ENCODE measurements around the gene NUCB2.
"Not testable (repeated sequence)": the region's sequence is repeated elsewhere in the genome, so short reads cannot be mapped to it uniquely, and the experiment has no call there.

DNA sequence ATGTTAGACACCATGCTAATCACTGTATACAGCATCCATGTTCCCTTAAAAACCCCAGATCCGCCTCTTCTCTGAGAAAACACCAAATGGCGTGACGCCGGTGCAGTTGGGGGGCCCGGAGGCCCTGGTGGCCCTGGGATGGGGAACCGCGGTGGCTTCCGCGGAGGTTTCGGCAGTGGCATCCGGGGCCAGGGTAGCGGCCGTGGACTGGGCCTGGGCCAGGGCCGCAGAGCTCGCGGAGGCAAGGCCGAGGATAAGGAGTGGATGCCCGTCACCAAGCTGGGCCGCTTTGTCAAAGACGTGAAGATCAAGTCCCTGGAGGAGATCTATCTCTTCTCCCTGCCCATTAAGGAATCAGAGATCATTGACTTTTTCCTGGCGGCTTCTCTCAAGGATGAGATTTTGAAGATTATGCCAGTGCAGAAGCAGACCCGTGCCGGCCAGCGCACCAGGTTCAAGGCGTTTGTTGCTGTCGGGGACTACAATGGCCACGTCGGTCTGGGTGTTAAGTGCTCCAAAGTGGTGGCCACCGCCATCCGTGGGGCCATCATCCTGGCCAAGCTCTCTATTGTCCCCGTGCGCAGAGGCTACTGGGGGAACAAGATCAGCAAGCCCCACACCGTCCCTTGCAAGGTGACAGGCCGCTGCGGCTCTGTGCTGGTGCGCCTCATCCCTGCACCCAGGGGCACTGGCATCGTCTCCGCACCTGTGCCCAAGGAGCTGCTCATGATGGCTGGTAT lies 48.2 kb upstream of the NUCB2 start:
- TF ChIP-seq, protein P1, sequence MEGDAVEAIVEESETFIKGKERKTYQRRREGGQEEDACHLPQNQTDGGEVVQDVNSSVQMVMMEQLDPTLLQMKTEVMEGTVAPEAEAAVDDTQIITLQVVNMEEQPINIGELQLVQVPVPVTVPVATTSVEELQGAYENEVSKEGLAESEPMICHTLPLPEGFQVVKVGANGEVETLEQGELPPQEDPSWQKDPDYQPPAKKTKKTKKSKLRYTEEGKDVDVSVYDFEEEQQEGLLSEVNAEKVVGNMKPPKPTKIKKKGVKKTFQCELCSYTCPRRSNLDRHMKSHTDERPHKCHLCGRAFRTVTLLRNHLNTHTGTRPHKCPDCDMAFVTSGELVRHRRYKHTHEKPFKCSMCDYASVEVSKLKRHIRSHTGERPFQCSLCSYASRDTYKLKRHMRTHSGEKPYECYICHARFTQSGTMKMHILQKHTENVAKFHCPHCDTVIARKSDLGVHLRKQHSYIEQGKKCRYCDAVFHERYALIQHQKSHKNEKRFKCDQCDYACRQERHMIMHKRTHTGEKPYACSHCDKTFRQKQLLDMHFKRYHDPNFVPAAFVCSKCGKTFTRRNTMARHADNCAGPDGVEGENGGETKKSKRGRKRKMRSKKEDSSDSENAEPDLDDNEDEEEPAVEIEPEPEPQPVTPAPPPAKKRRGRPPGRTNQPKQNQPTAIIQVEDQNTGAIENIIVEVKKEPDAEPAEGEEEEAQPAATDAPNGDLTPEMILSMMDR (IDR thresholded peaks at IDR 0.05; ENCODE audit: extremely low read depth in 1 of 2, insufficient read depth in 1 of 2, low read depth in 1 of 2, low read length in 2 of 2): not testable (repeated sequence)
- not testable (repeated sequence) for TF ChIP-seq POLR2AphosphoS5 (IDR thresholded peaks at IDR 0.05; ENCODE audit: insufficient read depth, low read depth, low read length); POLR2A (IDR thresholded peaks at IDR 0.05; ENCODE audit: low read depth, low read length)
- TF ChIP-seq, protein P2, sequence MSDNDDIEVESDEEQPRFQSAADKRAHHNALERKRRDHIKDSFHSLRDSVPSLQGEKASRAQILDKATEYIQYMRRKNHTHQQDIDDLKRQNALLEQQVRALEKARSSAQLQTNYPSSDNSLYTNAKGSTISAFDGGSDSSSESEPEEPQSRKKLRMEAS (IDR thresholded peaks at IDR 0.05; ENCODE audit: insufficient read depth, insufficient read length): not testable (repeated sequence)
